Measurements from ENCODE around the gene MYO3B. TPM values are rescaled to one million over a fixed set of nuclear protein-coding genes. Genes with fewer than 3 reads are reported as not detected.

Gene MYO3B
- total RNA-seq, 1 donor from 2014 or later, result not detected

DNA sequence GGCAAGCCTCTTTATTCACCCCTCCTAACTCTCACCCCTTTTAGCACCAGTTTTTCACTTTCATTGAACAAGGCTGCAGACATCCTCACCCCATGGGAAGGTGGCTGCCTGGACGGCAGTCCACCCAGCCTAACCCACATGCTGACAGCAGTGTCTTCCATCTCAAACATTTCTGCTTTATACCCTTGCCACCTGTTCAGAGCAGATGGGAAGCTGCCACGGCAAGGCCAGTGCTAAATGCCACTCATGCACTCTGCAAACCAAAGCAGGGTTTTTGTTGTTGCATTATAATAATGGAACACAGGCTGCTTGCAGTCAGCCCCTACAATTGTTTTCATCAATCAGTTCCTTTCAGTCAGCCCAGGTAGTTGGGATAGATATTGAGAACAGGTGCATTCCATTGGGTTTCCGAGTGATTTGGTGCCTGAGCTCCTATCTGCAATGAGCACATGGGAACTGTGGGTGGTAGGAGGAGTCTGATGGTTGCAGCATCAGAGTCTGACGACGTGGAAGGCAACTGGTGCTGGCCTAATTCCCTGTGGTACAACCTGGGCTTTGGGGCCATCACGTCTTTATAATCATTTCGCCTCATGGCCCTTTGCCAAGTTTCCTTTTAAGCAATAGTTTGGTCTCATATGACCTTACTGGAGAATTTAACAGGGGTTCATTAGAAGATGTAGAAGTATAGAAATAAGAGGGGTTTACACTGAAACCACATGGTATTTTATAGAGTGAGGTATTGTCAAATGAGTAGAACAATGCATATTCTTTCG is 284.7 kb downstream of the MYO3B start:
- H3K4me1 Mint-ChIP-seq, result peaks cover 7% of the 10 kb centered on the region
- H3K4me3 Mint-ChIP-seq, result no peak overlapping the region
- H3K27ac Mint-ChIP-seq (ENCODE audit: unreplicated experiment), result no peak overlapping the region
- no peaks in the 10 kb centered on the region for H3K27me3 Mint-ChIP-seq (ENCODE audit: low read depth)
- peaks cover 2% of the 10 kb centered on the region for H3K36me3 Mint-ChIP-seq (ENCODE audit: low read depth)
- TF ChIP-seq, protein P1, sequence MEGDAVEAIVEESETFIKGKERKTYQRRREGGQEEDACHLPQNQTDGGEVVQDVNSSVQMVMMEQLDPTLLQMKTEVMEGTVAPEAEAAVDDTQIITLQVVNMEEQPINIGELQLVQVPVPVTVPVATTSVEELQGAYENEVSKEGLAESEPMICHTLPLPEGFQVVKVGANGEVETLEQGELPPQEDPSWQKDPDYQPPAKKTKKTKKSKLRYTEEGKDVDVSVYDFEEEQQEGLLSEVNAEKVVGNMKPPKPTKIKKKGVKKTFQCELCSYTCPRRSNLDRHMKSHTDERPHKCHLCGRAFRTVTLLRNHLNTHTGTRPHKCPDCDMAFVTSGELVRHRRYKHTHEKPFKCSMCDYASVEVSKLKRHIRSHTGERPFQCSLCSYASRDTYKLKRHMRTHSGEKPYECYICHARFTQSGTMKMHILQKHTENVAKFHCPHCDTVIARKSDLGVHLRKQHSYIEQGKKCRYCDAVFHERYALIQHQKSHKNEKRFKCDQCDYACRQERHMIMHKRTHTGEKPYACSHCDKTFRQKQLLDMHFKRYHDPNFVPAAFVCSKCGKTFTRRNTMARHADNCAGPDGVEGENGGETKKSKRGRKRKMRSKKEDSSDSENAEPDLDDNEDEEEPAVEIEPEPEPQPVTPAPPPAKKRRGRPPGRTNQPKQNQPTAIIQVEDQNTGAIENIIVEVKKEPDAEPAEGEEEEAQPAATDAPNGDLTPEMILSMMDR (conservative IDR thresholded peaks at IDR 0.05), result no peak
- peaks cover 2% of the 10 kb centered on the region for H3K9me3 Mint-ChIP-seq
- DNase-seq (ENCODE audit: low read depth, low spot score), result no peak

DNA sequence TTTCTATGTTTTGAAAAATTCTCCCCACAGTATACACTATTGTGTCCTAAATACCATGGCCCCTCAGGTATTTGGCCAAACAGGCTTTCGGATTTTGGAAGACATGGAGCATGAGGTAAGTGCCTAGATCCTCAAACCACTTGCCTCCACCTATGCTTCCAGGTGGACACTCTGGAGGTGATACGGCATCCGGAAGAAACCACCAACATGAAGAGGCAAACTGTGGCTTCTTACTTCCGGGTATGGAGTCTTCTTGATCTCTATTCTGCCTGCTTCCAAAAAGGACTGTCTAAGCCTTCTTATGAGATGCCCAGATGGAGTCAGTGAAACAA is 285.2 kb downstream of the MYO3B start:
- Mint-ChIP-seq H3K27ac (ENCODE audit: unreplicated experiment) (no peak overlapping the region), H3K4me1 (peaks cover 10% of the 10 kb centered on the region), H3K36me3 (ENCODE audit: low read depth) (peaks cover 2% of the 10 kb centered on the region), H3K9me3 (peaks cover 2% of the 10 kb centered on the region), H3K27me3 (ENCODE audit: low read depth) (no peaks in the 10 kb centered on the region), H3K4me3 (no peak overlapping the region)
- no peak for DNase-seq (ENCODE audit: low read depth, low spot score)
- TF ChIP-seq, protein P1 (conservative IDR thresholded peaks at IDR 0.05), result no peak

DNA sequence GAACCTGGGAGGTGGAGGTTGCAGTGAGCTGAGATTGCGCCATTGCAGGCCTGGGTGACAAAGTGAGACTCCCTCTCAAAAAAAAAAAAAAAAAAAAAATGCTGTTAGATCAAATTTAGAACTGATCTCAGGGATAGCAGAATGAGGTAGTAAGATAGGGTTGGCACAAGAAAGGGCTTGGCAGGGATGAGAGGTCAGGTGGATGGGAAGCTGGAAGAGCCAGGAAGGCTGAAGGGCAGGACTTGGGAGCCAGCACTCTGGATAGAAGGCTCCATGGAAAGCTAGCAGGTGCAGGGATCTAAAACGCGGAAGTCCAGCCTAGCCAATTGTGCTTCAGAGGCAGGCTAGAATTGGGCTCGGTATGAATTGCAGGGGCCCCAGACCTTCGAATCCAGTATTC is 286.3 kb downstream of the MYO3B start:
- peaks cover 11% of the 10 kb centered on the region for H3K4me1 Mint-ChIP-seq
- no peak for DNase-seq (ENCODE audit: low read depth, low spot score)
- H3K36me3 Mint-ChIP-seq (ENCODE audit: low read depth), result no peaks in the 10 kb centered on the region
- no peaks in the 10 kb centered on the region for H3K9me3 Mint-ChIP-seq
- H3K4me3 Mint-ChIP-seq, result no peak overlapping the region
- TF ChIP-seq, protein P1 (conservative IDR thresholded peaks at IDR 0.05), result no peak
- H3K27ac Mint-ChIP-seq (ENCODE audit: unreplicated experiment), result no peak overlapping the region
- no peaks in the 10 kb centered on the region for H3K27me3 Mint-ChIP-seq (ENCODE audit: low read depth)

DNA sequence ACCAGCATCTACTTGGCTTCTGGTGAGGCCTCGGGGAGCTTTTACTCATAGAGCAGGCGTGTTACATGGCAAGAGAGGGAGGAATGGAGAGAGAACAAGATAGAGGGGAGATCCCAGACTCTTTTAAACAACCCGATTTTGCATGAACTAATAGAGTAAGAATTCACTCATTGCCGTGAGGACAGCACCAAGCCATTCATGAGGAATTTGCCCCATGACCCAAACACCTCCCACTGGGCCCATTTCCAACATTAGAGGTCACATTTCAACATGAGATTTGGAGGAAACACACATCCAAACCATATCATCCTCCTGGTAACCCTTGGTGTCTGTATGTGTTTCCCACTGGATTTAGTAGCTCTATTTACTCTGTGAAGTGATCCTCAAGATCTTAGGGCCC is 287.3 kb downstream of the MYO3B start:
- H3K27ac Mint-ChIP-seq (ENCODE audit: unreplicated experiment), result no peak overlapping the region
- H3K9me3 Mint-ChIP-seq, result peaks cover 2% of the 10 kb centered on the region
- TF ChIP-seq, protein P1 (conservative IDR thresholded peaks at IDR 0.05), result no peak
- no peak overlapping the region for H3K4me3 Mint-ChIP-seq
- no peaks in the 10 kb centered on the region for H3K36me3 Mint-ChIP-seq (ENCODE audit: low read depth)
- H3K27me3 Mint-ChIP-seq (ENCODE audit: low read depth), result no peaks in the 10 kb centered on the region
- H3K4me1 Mint-ChIP-seq, result peaks cover 11% of the 10 kb centered on the region
- DNase-seq (ENCODE audit: low read depth, low spot score), result no peak

DNA sequence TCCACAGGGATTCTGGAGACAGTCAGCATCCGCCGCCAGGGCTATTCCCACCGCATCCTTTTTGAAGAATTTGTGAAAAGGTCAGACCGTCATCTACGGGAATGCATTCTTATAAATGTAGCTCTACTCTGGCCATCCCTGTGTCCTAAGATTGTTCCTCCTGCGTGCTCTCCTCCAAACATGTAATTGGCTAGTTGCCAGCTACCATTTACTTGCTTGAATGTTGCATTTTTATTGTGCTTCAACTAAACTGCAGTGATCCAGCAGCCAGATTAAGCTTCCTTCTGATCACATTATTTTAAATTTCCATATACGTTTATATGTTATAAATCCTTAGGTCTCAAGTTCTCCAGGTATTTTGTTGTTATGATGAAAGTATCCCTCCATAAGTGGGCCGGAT is 288.7 kb downstream of the MYO3B start:
- Mint-ChIP-seq H3K4me3 (no peak overlapping the region), H3K27me3 (ENCODE audit: low read depth) (no peaks in the 10 kb centered on the region)

More for the DNA sequence above, 288.7 kb downstream of the MYO3B start:
- Mint-ChIP-seq H3K4me1 (peaks cover 11% of the 10 kb centered on the region), H3K27ac (ENCODE audit: unreplicated experiment) (no peak overlapping the region), H3K36me3 (ENCODE audit: low read depth) (no peaks in the 10 kb centered on the region), H3K9me3 (peaks cover 2% of the 10 kb centered on the region)
- no peak for DNase-seq (ENCODE audit: low read depth, low spot score)
- TF ChIP-seq, protein P1 (conservative IDR thresholded peaks at IDR 0.05), result no peak

Measured in neural crest cell (in vitro differentiated cells).